Hepatocyte (in vitro differentiated cells): ENCODE data around the gene CSH1. TPM values are rescaled to one million over a fixed set of nuclear protein-coding genes. Genes with fewer than 3 reads are reported as not detected.

Source experiments
- DNase-seq: peaks from one replicate; pipeline ENCODE4 v3.0.0-alpha.2; 2016; ENCODE audit warnings: low spot score
- H2AFZ ChIP-seq: fragments of 200-600 bp; sonication (generic); 2 replicates; pipeline ENCODE4 v1.6.0; 2016; ENCODE audit warnings: antibody characterized with exemption, mild to moderate bottlenecking
- H3K27ac ChIP-seq: fragments of 200-600 bp; sonication (generic); 2 replicates; pipeline ENCODE4 v1.5.1; 2016; ENCODE audit warnings: mild to moderate bottlenecking
- H3K27me3 ChIP-seq: fragments of 200-600 bp; sonication (generic); 2 replicates; pipeline ENCODE4 v1.6.1; 2016
- H3K36me3 ChIP-seq: fragments of 200-600 bp; sonication (generic); replicated peaks from 2 replicates; pipeline ENCODE4 v1.5.1; 2016; ENCODE audit warnings: low read depth; ENCODE audit not compliant: insufficient read depth
- H3K4me1 ChIP-seq: fragments of 200-600 bp; sonication (generic); 2 replicates; pipeline ENCODE4 v1.5.1; 2016; ENCODE audit warnings: mild to moderate bottlenecking, moderate library complexity; ENCODE audit not compliant: insufficient read depth
- H3K4me2 ChIP-seq: fragments of 200-600 bp; sonication (generic); 2 replicates; pipeline ENCODE4 v1.6.0; 2016
- H3K4me3 ChIP-seq: fragments of 200-600 bp; sonication (generic); 2 replicates; pipeline ENCODE4 v1.5.1; 2016; ENCODE audit warnings: mild to moderate bottlenecking
- H3K79me2 ChIP-seq: fragments of 200-600 bp; sonication (generic); 2 replicates; pipeline ENCODE4 v1.6.0; 2017; ENCODE audit warnings: mild to moderate bottlenecking
- H3K9me2 ChIP-seq: fragments of 200-600 bp; sonication (generic); replicated peaks from 2 replicates; pipeline ENCODE4 v1.6.0; 2017; ENCODE audit warnings: mild to moderate bottlenecking; ENCODE audit not compliant: insufficient read depth
- H3K9me3 ChIP-seq: fragments of 200-600 bp; sonication (generic); 2 replicates; pipeline ENCODE4 v1.5.1; 2016; ENCODE audit warnings: low read depth, mild to moderate bottlenecking
- H4K20me1 ChIP-seq: fragments of 200-600 bp; sonication (generic); 2 replicates; pipeline ENCODE4 v1.6.0; 2016; ENCODE audit warnings: mild to moderate bottlenecking; ENCODE audit not compliant: insufficient read depth, poor library complexity, severe bottlenecking
- EZH2 ChIP-seq: fragments of 200-600 bp; sonication (generic); IDR thresholded peaks from 2 replicates; pipeline ENCODE4 v1.6.1; 2016; ENCODE audit warnings: antibody characterized with exemption, mild to moderate bottlenecking, borderline replicate concordance
- EZH2phosphoT487 ChIP-seq: fragments of 200-600 bp; sonication (generic); IDR thresholded peaks from one replicate; pipeline ENCODE4 v1.6.1; 2018; ENCODE audit warnings: antibody characterized with exemption, mild to moderate bottlenecking, low read depth, moderate library complexity; ENCODE audit not compliant: unreplicated experiment, severe bottlenecking
- WGBS: methylation state at CpG from one replicate; pipeline ENCODE4 v1.1.6; 2016; ENCODE audit warnings: low lambda C conversion rate; ENCODE audit errors: missing lambda C conversion rate; 5-methylcytosine and 5-hydroxymethylcytosine counted together
- polyA plus RNA-seq: library from polyadenylated mRNA; unstranded; fragments of >200 nt; fragmentation: Nextera tagmentation; extraction: Ambion mirVana; gene quantifications from 2 replicates; pipeline ENCODE4 v1.2.1, GENCODE V29; 2016
- total RNA-seq: library from RNA; depleted of rRNA; stranded (reverse); fragments of >200 nt; gene quantifications from 2 replicates; pipeline ENCODE4 v1.2.3, GENCODE V29; 2014
- TF ChIP-seq, protein P1 (sequence below): fragments of 200-600 bp; sonication (generic); IDR thresholded peaks from 2 replicates; pipeline ENCODE4 v1.5.1; 2016; ENCODE audit warnings: antibody characterized with exemption, mild to moderate bottlenecking; ENCODE audit not compliant: poor library complexity

The CSH1 gene
- total and polyA plus RNA-seq, 2 experiments from 2014 or later, result 1.1 TPM; not detected in 1

DNA sequence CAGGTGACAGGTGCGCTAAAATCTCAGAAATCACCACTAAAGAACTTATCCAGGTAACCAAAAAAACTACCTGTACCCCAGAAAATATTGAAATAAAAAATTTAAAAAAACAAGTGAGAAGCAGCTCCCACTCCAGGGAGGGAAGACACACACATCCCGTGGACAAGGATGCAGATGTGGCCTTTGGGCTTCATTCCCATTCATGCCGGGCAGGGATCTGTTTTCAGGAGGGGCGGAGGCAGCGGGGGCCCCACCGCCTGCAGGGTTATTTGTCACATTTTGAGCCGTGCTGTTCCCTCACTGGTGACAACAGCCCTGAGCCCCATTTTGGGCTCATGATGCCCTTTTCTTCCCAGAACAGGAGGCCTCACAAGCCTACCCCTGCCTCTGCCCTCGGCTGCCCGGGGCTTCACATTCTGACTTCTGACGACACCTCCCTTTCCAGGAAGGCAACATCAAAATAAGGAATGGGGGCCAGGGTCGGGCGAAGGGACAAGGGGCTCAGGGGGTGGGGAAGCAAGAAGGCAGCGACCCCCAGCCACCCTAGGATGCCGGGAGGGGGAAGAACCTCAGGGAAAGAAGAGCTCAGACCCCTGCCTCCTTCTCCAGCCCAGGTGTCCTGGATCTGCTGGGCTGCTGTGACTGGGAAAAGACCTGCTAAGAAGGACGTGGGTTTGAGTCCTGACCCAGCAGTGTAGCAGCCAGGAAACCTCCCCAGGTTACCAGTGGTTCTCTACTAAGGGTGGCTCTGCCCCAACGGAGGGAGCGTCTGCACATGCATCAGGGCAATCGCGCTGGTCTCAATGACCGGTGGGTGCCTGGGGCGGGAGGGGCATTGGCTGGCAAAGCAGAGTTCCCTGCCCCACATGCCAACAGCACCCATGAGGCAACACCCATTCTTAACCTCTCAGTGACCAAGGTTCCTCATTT lies 38.1 kb upstream of the CSH1 start:
- no peaks in the 10 kb centered on the region for H3K36me3 ChIP-seq
- H3K9me2 ChIP-seq, result no peaks in the 10 kb centered on the region
- DNase-seq, result no peak
- 85% methylated on average over 21 of the region's 21 CpGs for WGBS
- H3K27me3 ChIP-seq, result no peaks in the 10 kb centered on the region
- no peaks in the 10 kb centered on the region for H3K79me2 ChIP-seq
- H3K4me1 ChIP-seq, result no peaks in the 10 kb centered on the region
- H3K4me3 ChIP-seq, result no peak overlapping the region
- H3K4me2 ChIP-seq, result no peak overlapping the region
- TF ChIP-seq EZH2phosphoT487, result no peak
- TF ChIP-seq, protein P1, sequence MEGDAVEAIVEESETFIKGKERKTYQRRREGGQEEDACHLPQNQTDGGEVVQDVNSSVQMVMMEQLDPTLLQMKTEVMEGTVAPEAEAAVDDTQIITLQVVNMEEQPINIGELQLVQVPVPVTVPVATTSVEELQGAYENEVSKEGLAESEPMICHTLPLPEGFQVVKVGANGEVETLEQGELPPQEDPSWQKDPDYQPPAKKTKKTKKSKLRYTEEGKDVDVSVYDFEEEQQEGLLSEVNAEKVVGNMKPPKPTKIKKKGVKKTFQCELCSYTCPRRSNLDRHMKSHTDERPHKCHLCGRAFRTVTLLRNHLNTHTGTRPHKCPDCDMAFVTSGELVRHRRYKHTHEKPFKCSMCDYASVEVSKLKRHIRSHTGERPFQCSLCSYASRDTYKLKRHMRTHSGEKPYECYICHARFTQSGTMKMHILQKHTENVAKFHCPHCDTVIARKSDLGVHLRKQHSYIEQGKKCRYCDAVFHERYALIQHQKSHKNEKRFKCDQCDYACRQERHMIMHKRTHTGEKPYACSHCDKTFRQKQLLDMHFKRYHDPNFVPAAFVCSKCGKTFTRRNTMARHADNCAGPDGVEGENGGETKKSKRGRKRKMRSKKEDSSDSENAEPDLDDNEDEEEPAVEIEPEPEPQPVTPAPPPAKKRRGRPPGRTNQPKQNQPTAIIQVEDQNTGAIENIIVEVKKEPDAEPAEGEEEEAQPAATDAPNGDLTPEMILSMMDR, result no peak
- no peaks in the 10 kb centered on the region for H3K9me3 ChIP-seq
- H3K27ac ChIP-seq, result no peak overlapping the region
- H4K20me1 ChIP-seq, result no peaks in the 10 kb centered on the region
- no peak overlapping the region for H2AFZ ChIP-seq

- no peak for DNase-seq
- Histone ChIP-seq H3K27ac (no peak overlapping the region), H3K4me3 (no peak overlapping the region), H4K20me1 (no peaks in the 10 kb centered on the region), H3K27me3 (no peaks in the 10 kb centered on the region), H3K79me2 (no peaks in the 10 kb centered on the region), H3K9me3 (no peaks in the 10 kb centered on the region), H3K36me3 (no peaks in the 10 kb centered on the region), H3K4me1 (no peaks in the 10 kb centered on the region), H3K9me2 (no peaks in the 10 kb centered on the region), H3K4me2 (no peak overlapping the region), H2AFZ (no peak overlapping the region)
- TF ChIP-seq EZH2 (no peak), EZH2phosphoT487 (no peak)
- TF ChIP-seq, protein P1, result no peak
- 61% methylated on average over 8 of the region's 8 CpGs for WGBS
Measured at GRCh38 chr17:63933598-63933997, 37.2 kb upstream of the CSH1 start.

DNA sequence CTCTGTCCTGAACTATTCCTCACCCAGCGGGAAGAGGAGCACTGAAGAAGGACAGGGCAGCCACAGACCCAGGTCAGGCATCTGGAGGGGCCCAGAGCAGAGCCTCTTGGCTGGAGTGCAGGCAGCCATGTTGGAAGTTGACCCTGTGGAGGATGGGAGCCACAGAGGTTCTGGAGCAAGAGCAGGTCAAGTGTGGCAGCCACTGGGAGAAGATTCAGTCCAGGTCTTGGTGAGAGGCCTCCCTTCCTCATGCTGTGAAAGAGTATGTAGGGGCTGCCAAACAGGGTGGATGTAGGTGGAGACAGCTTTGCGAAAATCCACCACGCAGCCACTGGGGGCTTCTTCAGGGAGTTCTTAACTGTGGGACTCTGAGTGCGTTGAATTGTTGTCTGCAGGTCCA lies 36.3 kb upstream of the CSH1 start:
- no peak overlapping the region for H3K4me3 ChIP-seq
- H3K79me2 ChIP-seq, result no peaks in the 10 kb centered on the region
- H3K9me2 ChIP-seq, result no peaks in the 10 kb centered on the region
- H3K36me3 ChIP-seq, result no peaks in the 10 kb centered on the region
- DNase-seq, result no peak
- 98% methylated on average over 4 of the region's 4 CpGs for WGBS
- no peak overlapping the region for H3K27ac ChIP-seq
- no peaks in the 10 kb centered on the region for H3K4me1 ChIP-seq
- no peak overlapping the region for H2AFZ ChIP-seq
- no peak overlapping the region for H3K4me2 ChIP-seq
- TF ChIP-seq EZH2, result no peak
- TF ChIP-seq EZH2phosphoT487, result no peak
- TF ChIP-seq, protein P1, result no peak
- H3K27me3 ChIP-seq, result no peaks in the 10 kb centered on the region
- H3K9me3 ChIP-seq, result no peaks in the 10 kb centered on the region
- no peaks in the 10 kb centered on the region for H4K20me1 ChIP-seq
